ENCODE measurements around the gene CPNE4.

The CPNE4 gene

DNA sequence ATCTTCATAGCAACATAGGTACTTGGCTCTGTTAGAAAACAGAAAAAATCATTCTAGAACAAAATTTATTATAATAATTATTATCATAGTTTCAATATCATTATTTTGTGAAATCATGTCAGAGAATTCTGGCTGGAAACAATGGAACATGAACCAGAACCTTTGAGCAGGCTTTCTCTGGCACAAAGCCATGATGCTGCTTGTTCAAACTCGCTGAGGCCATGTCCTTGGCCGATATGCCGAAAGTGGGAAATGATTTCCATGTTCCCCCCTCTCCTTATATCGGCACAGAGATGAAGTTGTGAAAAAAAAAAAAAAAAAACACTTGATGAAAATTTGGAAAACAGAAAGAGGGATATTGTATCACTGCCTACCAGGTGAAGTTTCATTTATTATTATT, 483.1 kb downstream of the CPNE4 start:
- TF ChIP-seq, protein P1, sequence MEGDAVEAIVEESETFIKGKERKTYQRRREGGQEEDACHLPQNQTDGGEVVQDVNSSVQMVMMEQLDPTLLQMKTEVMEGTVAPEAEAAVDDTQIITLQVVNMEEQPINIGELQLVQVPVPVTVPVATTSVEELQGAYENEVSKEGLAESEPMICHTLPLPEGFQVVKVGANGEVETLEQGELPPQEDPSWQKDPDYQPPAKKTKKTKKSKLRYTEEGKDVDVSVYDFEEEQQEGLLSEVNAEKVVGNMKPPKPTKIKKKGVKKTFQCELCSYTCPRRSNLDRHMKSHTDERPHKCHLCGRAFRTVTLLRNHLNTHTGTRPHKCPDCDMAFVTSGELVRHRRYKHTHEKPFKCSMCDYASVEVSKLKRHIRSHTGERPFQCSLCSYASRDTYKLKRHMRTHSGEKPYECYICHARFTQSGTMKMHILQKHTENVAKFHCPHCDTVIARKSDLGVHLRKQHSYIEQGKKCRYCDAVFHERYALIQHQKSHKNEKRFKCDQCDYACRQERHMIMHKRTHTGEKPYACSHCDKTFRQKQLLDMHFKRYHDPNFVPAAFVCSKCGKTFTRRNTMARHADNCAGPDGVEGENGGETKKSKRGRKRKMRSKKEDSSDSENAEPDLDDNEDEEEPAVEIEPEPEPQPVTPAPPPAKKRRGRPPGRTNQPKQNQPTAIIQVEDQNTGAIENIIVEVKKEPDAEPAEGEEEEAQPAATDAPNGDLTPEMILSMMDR (IDR thresholded peaks at IDR 0.05), result no peak

DNA sequence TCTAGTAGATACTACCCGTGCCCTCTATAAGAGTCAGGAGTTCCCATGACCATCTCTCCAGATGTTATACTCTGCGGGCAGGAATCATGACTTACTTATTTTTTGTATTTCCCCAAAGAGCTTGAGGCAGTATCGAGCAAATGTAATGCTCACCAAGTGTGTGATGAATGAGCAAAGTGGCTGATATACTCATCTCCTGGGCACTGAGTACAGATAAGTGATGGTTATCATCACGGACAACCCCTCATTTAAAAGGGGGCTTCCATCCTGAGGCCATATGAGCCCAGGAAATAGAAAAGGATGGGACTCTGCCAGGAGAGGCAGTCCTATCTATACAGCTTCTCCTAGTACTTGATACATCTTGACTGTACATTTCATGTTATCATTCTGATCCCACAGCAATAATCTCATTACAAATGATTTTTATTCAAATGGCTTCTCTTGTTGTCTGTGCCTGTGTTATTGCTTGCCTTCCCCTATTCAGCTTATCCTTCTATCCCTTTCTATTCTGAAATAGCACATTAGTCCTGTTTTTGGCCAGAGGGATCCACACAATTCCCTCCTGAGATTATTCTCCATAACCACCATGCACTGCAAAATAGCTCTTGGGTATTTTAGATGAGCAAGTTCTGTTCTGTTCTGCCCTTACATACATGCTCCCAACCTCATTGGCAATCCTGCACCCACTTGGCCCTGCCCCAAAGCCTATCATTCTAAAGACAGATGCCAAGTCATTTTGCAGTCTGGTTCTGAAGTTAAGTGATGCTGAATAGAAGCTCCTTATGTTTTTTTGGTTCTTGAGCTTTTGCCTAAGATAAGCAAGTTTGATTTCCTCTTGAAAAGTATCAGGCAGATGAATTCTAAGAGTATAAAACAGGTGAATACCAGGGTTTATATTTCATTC, 484.0 kb downstream of the CPNE4 start:
- TF ChIP-seq, protein P1 (IDR thresholded peaks at IDR 0.05), result no peak

DNA sequence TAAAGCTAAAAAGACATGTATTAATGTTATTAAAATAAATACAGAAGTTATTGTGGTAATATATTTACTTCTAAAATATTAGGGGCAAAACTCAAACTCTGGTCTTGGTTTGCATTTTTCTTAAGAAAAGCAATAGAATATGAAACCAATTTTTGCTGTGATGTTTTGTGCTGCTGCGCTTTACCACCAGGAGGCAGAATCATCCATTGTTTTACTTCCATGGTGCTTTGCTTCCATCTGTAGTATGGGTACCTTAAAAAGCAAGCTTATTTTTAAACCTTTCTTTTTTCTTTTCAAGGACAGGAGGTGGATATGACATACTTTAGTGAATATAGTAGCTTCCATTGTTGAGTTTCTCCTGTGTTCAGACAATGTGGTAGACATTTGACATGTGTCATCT, 485.5 kb downstream of the CPNE4 start:
- TF ChIP-seq, protein P1 (IDR thresholded peaks at IDR 0.05), result peak; percentile 76

DNA sequence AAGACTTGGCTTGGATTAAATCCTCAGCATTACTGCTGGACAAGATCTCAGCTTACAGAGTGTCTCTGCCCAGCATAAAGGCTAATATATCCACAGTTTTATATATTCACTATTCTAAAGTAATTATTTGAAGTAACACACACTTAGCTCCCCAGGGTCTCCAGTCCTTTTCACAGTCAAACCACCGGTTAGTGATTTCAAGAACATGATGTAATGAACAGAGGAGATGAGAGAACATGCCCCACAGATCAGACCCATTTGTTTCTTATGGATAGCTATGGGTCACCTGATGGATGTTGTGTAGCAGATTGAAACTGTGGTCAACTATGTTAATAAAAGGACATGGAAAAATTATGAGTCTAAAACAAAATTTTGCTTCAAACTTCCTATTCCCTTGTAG, 487.2 kb downstream of the CPNE4 start:
- TF ChIP-seq, protein P1 (IDR thresholded peaks at IDR 0.05), result no peak

DNA sequence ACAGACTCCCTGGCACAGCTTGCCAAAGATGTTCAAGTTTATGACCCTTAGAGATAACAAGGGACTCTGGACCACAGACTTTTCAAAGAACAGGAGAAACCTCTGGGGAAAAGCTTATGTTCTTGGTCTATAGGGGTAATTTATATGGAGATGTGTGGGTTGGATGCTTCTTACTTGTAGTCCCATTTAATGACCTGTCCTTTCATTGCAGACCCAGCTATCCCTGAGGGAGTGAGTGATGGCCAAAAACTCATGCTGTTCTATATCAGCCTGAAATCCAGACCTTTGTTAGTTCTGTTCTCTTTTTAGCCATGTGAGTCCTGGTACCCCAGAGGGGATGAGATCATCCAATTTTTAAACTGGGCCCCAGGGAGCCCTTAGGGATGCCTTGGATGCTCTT, 488.4 kb downstream of the CPNE4 start:
- TF ChIP-seq, protein P1 (IDR thresholded peaks at IDR 0.05), result no peak

DNA sequence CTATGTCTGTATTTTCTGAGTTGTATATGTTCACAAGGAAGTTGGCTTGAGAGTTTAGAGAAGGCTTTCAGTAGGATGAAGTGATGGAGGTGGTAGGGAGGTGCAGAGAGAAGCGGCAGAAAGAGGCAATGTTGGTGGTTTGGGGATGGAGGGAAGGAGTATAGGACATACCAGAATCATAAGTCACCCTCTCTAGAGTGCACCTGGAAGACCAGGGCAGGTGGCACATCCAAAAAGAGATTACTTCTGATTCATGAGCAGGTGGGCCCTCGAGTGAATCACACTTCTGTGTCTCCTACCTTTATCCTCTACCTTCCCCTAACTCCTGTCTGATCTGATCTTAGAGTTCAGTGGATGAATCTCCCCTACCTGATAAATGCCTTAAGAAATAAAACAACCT, 490.3 kb downstream of the CPNE4 start:
- TF ChIP-seq, protein P1 (IDR thresholded peaks at IDR 0.05), result no peak

DNA sequence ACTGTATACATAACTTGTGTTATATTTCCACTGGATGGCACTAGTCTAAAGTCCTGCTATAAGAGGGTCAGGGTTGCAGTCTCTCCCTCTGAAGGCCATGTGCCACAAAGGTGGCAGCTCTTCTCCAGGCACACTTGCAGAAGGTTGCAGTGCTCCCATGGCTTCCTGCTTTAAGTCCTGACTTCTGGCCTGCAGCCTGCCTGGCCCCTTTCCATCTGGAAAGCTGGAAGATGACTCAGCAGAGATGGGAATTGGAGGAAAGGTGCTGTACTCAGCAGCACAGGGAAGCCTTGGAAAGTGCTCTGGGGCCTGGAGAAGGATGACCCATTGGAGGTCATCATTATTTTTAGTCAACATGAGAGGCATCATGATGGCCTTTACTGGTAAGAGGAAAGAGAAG, 491.1 kb downstream of the CPNE4 start:
- TF ChIP-seq, protein P1 (IDR thresholded peaks at IDR 0.05), result no peak

Measured in LNCAP (cell line).